Measurements from ENCODE around the gene ADAMTSL4. TPM values are rescaled to one million over a fixed set of nuclear protein-coding genes. Genes with fewer than 3 reads are reported as not detected.

ADAMTSL4 gene
- total RNA-seq, 1 experiment from 2014 or later = 0.42 TPM

- Histone ChIP-seq H3K9me3 (replicated peaks) (no peaks in the 10 kb centered on the region), H3K27ac (no peak overlapping the region), H3K4me3 (no peak overlapping the region), H3K4me1 (replicated peaks) (peaks cover 15% of the 10 kb centered on the region), H3K27me3 (replicated peaks) (no peaks in the 10 kb centered on the region), H3K36me3 (peaks cover 18% of the 10 kb centered on the region)
- DNase-seq (ENCODE audit: low read depth in 1 of 2, low spot score in 2 of 2) = no peak
Observed at GRCh38 chr1:150516616-150517015, 32.6 kb upstream of the ADAMTSL4 start.

GRCh38 chr1:150521196-150521968 lies 27.8 kb upstream of the ADAMTSL4 start:
- peaks cover 3% of the 10 kb centered on the region for H3K4me1 ChIP-seq (replicated peaks)
- no peak overlapping the region for H3K4me3 ChIP-seq
- no peaks in the 10 kb centered on the region for H3K27me3 ChIP-seq (replicated peaks)
- H3K27ac ChIP-seq = no peak overlapping the region
- DNase-seq (ENCODE audit: low read depth in 1 of 2, low spot score in 2 of 2) = no peak
- H3K36me3 ChIP-seq = no peaks in the 10 kb centered on the region
- no peaks in the 10 kb centered on the region for H3K9me3 ChIP-seq (replicated peaks)

DNA sequence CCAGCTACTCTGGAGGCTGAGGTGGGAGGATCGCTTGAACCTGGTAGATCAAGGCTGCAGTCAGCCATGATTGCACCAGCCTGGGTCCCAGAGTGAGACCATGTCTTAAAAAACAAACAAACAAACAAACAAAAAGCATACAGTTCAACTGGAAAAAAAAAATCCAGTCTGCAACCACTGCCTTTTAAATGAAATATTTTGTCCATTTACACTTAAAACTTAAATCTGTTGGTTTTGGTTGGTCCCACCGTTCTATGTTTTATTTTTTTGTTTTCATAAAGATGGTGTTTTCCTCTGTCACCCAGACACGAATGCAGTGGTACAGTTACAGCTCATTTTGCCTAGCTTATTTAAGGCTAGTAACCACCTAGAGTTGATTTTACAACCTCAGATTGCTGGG lies 23.9 kb upstream of the ADAMTSL4 start:
- peaks cover 5% of the 10 kb centered on the region for H3K4me1 ChIP-seq (replicated peaks)
- no peak for DNase-seq (ENCODE audit: low read depth in 1 of 2, low spot score in 2 of 2)
- no peak overlapping the region for H3K4me3 ChIP-seq
- no peaks in the 10 kb centered on the region for H3K36me3 ChIP-seq
- H3K27me3 ChIP-seq (replicated peaks) = no peaks in the 10 kb centered on the region
- no peak overlapping the region for H3K27ac ChIP-seq
- H3K9me3 ChIP-seq (replicated peaks) = no peaks in the 10 kb centered on the region

DNA sequence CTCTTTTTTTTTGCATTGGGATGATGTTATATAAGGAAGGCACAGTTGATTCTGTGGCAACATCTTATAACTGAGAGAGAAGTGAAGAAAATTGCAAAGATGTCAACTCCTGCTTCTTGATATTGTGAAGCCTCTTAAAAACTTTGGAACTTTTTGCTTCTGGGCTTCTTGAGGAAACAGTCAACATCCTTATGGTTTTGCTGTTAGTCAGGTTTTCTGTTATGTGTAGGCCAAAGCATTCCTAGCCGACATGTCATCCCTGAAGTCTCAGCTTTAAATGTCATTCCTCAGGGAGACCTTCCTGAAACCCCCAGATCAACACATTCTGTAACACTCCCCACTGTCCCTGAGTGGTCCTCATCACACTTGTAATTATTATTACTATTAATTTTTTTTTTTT lies 21.0 kb upstream of the ADAMTSL4 start:
- Histone ChIP-seq H3K9me3 (replicated peaks) (no peaks in the 10 kb centered on the region), H3K27ac (no peak overlapping the region), H3K4me1 (replicated peaks) (peaks cover 5% of the 10 kb centered on the region), H3K27me3 (replicated peaks) (no peaks in the 10 kb centered on the region), H3K36me3 (no peaks in the 10 kb centered on the region), H3K4me3 (no peak overlapping the region)
- DNase-seq (ENCODE audit: low read depth in 1 of 2, low spot score in 2 of 2) = no peak

GRCh38 chr1:150529017-150529416 lies 20.2 kb upstream of the ADAMTSL4 start:
- H3K27ac ChIP-seq = no peak overlapping the region

DNA sequence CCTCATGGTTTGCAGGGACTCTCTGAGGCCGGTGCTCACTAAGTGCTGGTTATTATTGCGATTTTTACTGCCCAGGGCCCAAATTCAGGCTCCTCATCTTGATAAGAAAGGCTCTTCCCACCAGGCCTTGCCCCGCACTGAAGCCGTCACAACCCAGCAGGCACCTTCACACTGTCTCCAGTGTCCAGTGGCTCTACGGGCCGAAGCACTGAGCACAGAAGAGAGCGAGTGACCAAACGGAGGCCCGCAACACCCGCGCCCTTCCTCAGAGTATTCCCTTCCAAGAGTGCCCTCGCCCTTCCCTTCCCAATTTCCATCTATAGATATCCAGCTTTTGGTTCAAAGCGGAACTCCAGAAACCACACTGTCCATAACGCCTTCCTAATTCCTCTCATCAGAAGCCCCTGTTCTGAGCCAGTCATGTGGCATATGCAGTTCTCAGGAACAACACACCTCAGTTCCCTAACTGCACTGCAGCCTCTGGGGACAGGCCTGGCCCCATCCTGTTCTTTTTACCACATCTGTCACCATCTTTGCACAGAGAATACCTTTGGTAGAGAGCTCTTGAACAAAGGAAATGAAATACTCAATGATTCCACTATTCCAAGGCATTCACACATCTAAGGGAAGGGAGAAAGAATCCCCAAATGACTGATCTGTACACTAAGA lies 18.6 kb upstream of the ADAMTSL4 start:
- no peaks in the 10 kb centered on the region for H3K9me3 ChIP-seq (replicated peaks)
- H3K4me3 ChIP-seq = no peak overlapping the region
- DNase-seq (ENCODE audit: low read depth in 1 of 2, low spot score in 2 of 2) = no peak
- no peaks in the 10 kb centered on the region for H3K27me3 ChIP-seq (replicated peaks)
- H3K4me1 ChIP-seq (replicated peaks) = peaks cover 6% of the 10 kb centered on the region
- H3K27ac ChIP-seq = no peak overlapping the region
- H3K36me3 ChIP-seq = no peaks in the 10 kb centered on the region

More at GRCh38 chr1:150529017-150529416, 20.2 kb upstream of the ADAMTSL4 start:
- Histone ChIP-seq H3K36me3 (no peaks in the 10 kb centered on the region), H3K4me3 (no peak overlapping the region), H3K9me3 (replicated peaks) (no peaks in the 10 kb centered on the region), H3K4me1 (replicated peaks) (peaks cover 5% of the 10 kb centered on the region), H3K27me3 (replicated peaks) (no peaks in the 10 kb centered on the region)
- DNase-seq (ENCODE audit: low read depth in 1 of 2, low spot score in 2 of 2) = no peak

DNA sequence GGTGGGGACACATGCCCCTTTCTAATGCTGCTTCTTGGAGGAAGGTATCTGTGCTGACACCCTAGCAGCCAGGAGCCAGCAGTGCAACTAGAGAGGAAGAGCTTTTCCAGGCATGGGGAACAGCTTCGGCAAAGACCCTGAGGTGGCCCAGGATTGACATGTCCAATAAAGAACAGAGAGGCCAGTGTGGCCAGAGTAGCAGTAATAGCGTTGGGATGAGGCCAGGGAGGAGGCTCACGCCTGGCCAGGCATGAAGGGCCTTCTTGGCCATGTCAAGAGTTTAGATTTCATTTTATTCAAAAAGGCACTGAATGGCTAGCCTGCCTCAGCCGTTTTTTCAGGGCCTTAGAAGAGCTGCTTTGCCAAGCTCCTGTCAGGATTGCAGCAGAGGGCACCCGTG lies 16.3 kb upstream of the ADAMTSL4 start:
- no peak overlapping the region for H3K27ac ChIP-seq
- H3K9me3 ChIP-seq (replicated peaks) = no peaks in the 10 kb centered on the region
- no peak overlapping the region for H3K4me3 ChIP-seq
- H3K27me3 ChIP-seq (replicated peaks) = no peaks in the 10 kb centered on the region
- no peak for DNase-seq (ENCODE audit: low read depth in 1 of 2, low spot score in 2 of 2)
- H3K4me1 ChIP-seq (replicated peaks) = peaks cover 25% of the 10 kb centered on the region
- H3K36me3 ChIP-seq = no peaks in the 10 kb centered on the region

GRCh38 chr1:150534002-150534401 lies 15.2 kb upstream of the ADAMTSL4 start:
- H3K4me1 ChIP-seq (replicated peaks) = peaks cover 32% of the 10 kb centered on the region
- no peak for DNase-seq (ENCODE audit: low read depth in 1 of 2, low spot score in 2 of 2)
- H3K27me3 ChIP-seq (replicated peaks) = no peaks in the 10 kb centered on the region
- H3K9me3 ChIP-seq (replicated peaks) = no peaks in the 10 kb centered on the region
- no peaks in the 10 kb centered on the region for H3K36me3 ChIP-seq
- no peak overlapping the region for H3K4me3 ChIP-seq
- H3K27ac ChIP-seq = no peak overlapping the region

- no peak for DNase-seq (ENCODE audit: low read depth in 1 of 2, low spot score in 2 of 2)
- no peaks in the 10 kb centered on the region for H3K27me3 ChIP-seq (replicated peaks)
- H3K36me3 ChIP-seq = no peaks in the 10 kb centered on the region
- no peak overlapping the region for H3K27ac ChIP-seq
- no peaks in the 10 kb centered on the region for H3K9me3 ChIP-seq (replicated peaks)
- no peak overlapping the region for H3K4me3 ChIP-seq
- peaks cover 33% of the 10 kb centered on the region for H3K4me1 ChIP-seq (replicated peaks)
Observed at GRCh38 chr1:150535511-150536287, 13.5 kb upstream of the ADAMTSL4 start.

GRCh38 chr1:150536836-150537731 lies 12.1 kb upstream of the ADAMTSL4 start:
- Histone ChIP-seq H3K9me3 (replicated peaks) (no peaks in the 10 kb centered on the region), H3K27me3 (replicated peaks) (no peaks in the 10 kb centered on the region), H3K4me3 (no peak overlapping the region), H3K4me1 (replicated peaks) (peaks cover 33% of the 10 kb centered on the region), H3K36me3 (no peaks in the 10 kb centered on the region), H3K27ac (peak overlapping the region; percentile 97)
- DNase-seq (ENCODE audit: low read depth in 1 of 2, low spot score in 2 of 2) = no peak

GRCh38 chr1:150537732-150538684 lies 11.2 kb upstream of the ADAMTSL4 start:
- Histone ChIP-seq H3K9me3 (replicated peaks) (no peaks in the 10 kb centered on the region), H3K4me1 (replicated peaks) (peaks cover 33% of the 10 kb centered on the region), H3K4me3 (no peak overlapping the region), H3K27ac (peak overlapping the region; percentile 97), H3K27me3 (replicated peaks) (no peaks in the 10 kb centered on the region), H3K36me3 (no peaks in the 10 kb centered on the region)
- DNase-seq (ENCODE audit: low read depth in 1 of 2, low spot score in 2 of 2) = peak; percentile 84 to 88

DNA sequence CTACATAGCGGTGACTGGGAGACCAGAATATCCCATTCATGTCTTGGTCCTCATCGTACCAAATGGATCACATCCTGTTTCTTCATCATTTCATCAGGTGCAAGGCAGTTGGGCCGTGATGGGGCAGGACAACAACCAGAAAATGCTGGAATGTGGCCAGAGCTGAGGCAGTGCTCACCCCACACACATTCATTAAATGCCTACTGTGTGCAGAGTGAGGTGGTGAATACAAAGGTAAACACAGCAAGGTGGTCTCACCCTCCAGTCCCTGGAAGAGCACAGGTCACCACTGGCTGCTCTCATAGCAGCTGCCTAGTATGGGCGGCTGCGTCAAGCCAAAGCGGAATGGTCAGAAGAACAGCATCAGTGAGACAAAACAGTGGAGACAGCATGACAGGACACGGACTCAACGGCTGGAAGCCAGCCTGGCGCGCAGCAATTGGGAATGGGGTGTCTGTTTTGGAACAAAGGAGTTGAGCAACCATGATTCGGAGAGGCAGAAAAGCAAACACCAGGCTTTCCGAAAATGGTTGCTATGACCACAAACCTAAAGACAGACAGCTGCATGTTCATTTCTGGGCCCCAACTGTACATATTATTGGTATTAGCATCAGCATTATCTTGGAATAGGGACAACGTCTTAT lies 5.6 kb upstream of the ADAMTSL4 start:
- H3K4me3 ChIP-seq = no peak overlapping the region
- no peaks in the 10 kb centered on the region for H3K9me3 ChIP-seq (replicated peaks)
- no peaks in the 10 kb centered on the region for H3K36me3 ChIP-seq
- peaks cover 7% of the 10 kb centered on the region for H3K4me1 ChIP-seq (replicated peaks)
- no peaks in the 10 kb centered on the region for H3K27me3 ChIP-seq (replicated peaks)
- no peak for DNase-seq (ENCODE audit: low read depth in 1 of 2, low spot score in 2 of 2)
- H3K27ac ChIP-seq = no peak overlapping the region

Measured in SJSA1 (cell line).